Measurements from ENCODE around the gene GRID2. TPM values are rescaled to one million over a fixed set of nuclear protein-coding genes. Genes with fewer than 3 reads are reported as not detected.

The GRID2 gene
- polyA plus RNA-seq, 1 of the 3 experiments (the other 2 are of a cell fraction), result not detected

GRCh38 chr4:92970996-92971395, 667.2 kb downstream of the GRID2 start:
- ChIA-PET POLR2A (no interaction called here), CTCF (interaction anchor here (1.2 kb wide), 1 partner anchor 13 kb away, joined by 3 read pairs; no protein-coding TSS in a partner anchor)
- Histone ChIP-seq H3K4me2 (no peak overlapping the region), H3K4me3 (ENCODE audit: low read depth in 2 of 2, low read length in 1 of 2) (no peak overlapping the region), H3K27ac (ENCODE audit: low read depth in 2 of 2, low read length in 1 of 2) (no peak overlapping the region), H4K20me1 (ENCODE audit: insufficient read depth) (no peaks in the 10 kb centered on the region), H3K9me2 (no peaks in the 10 kb centered on the region), H3F3A (replicated peaks; ENCODE audit: insufficient read depth) (peaks cover 7% of the 10 kb centered on the region), H3K36me3 (replicated peaks in 1 of 2; ENCODE audit: control insufficient read depth in 1 of 2, insufficient read depth in 2 of 2, low read length in 1 of 2) (no peaks in the 10 kb centered on the region), H3K9me3 (no peaks in the 10 kb centered on the region), H3K4me1 (ENCODE audit: control insufficient read depth in 1 of 2, insufficient read depth in 2 of 2, low read depth in 1 of 2, low read length in 1 of 2) (peaks cover 0 to 5% of the 10 kb centered on the region in 2 experiments; a peak in 1 of 4 replicates), H2AFZ (ENCODE audit: low read depth) (no peak overlapping the region), H3K9ac (no peak overlapping the region), H3K27me3 (ENCODE audit: insufficient read depth) (no peaks in the 10 kb centered on the region), H3K79me2 (ENCODE audit: insufficient read depth) (no peaks in the 10 kb centered on the region)
- DNase-seq, result no peak
- 65% methylated on average over 1 of the region's 1 CpG for WGBS (ENCODE audit: low lambda C conversion rate)
- no peak for TF ChIP-seq GATA2 (CRISPR knock-in tag; IDR thresholded peaks at IDR 0.05)
- no peak for TF ChIP-seq RCOR1 (IDR thresholded peaks at IDR 0.05; ENCODE audit: low read length)
- no peak for TF ChIP-seq RFX5 (IDR thresholded peaks at IDR 0.05; ENCODE audit: low read length)
- no peak for TF ChIP-seq POLR2AphosphoS5 (IDR thresholded peaks at IDR 0.05; ENCODE audit: low read depth, low read length)
- TF ChIP-seq, protein P1, sequence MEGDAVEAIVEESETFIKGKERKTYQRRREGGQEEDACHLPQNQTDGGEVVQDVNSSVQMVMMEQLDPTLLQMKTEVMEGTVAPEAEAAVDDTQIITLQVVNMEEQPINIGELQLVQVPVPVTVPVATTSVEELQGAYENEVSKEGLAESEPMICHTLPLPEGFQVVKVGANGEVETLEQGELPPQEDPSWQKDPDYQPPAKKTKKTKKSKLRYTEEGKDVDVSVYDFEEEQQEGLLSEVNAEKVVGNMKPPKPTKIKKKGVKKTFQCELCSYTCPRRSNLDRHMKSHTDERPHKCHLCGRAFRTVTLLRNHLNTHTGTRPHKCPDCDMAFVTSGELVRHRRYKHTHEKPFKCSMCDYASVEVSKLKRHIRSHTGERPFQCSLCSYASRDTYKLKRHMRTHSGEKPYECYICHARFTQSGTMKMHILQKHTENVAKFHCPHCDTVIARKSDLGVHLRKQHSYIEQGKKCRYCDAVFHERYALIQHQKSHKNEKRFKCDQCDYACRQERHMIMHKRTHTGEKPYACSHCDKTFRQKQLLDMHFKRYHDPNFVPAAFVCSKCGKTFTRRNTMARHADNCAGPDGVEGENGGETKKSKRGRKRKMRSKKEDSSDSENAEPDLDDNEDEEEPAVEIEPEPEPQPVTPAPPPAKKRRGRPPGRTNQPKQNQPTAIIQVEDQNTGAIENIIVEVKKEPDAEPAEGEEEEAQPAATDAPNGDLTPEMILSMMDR (IDR thresholded peaks at IDR 0.05), result no peak
- TF ChIP-seq JUND (IDR thresholded peaks at IDR 0.05), result no peak
- TF ChIP-seq, protein P2, sequence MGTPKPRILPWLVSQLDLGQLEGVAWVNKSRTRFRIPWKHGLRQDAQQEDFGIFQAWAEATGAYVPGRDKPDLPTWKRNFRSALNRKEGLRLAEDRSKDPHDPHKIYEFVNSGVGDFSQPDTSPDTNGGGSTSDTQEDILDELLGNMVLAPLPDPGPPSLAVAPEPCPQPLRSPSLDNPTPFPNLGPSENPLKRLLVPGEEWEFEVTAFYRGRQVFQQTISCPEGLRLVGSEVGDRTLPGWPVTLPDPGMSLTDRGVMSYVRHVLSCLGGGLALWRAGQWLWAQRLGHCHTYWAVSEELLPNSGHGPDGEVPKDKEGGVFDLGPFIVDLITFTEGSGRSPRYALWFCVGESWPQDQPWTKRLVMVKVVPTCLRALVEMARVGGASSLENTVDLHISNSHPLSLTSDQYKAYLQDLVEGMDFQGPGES (IDR thresholded peaks at IDR 0.05; ENCODE audit: low read depth, low read length), result no peak
- no peak for TF ChIP-seq TCF12 (IDR thresholded peaks at IDR 0.05)

DNA sequence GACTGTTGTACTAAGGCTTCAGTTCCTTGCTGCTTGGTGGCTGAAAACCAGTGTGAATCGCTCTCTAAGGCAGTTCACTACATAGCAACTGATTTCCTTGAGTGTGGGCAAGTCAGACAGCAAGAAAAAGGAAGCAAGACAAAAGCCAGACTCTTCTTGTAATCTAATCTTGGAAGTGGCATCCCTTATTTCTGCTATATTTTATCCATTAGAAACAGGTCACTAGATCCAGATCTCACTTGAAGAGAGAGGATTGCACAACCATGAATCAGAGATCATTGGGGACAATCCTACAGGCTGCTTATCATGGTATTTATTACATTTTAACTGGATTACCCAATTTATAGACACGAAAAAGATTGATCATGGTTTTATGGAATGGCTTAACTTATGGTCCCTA, 684.5 kb downstream of the GRID2 start:
- Histone ChIP-seq H3K79me2 (ENCODE audit: insufficient read depth) (no peaks in the 10 kb centered on the region), H3K4me2 (no peak overlapping the region), H3K9ac (no peak overlapping the region), H3K27me3 (ENCODE audit: insufficient read depth) (no peaks in the 10 kb centered on the region), H3K9me2 (no peaks in the 10 kb centered on the region), H2AFZ (ENCODE audit: low read depth) (no peak overlapping the region), H4K20me1 (ENCODE audit: insufficient read depth) (no peaks in the 10 kb centered on the region), H3K27ac (ENCODE audit: low read depth in 2 of 2, low read length in 1 of 2) (no peak overlapping the region), H3K36me3 (replicated peaks in 1 of 2; ENCODE audit: control insufficient read depth in 1 of 2, insufficient read depth in 2 of 2, low read length in 1 of 2) (no peaks in the 10 kb centered on the region), H3K4me3 (ENCODE audit: low read depth in 2 of 2, low read length in 1 of 2) (no peak overlapping the region), H3K9me3 (no peaks in the 10 kb centered on the region; the same call in 1 of the 2 replicates), H3K4me1 (ENCODE audit: control insufficient read depth in 1 of 2, insufficient read depth in 2 of 2, low read depth in 1 of 2, low read length in 1 of 2) (peaks cover 0 to 2% of the 10 kb centered on the region in 2 experiments; a peak in 1 of 4 replicates), H3F3A (replicated peaks; ENCODE audit: insufficient read depth) (no peaks in the 10 kb centered on the region)
- peak; percentile 32; the same call in 1 of the 2 replicates for TF ChIP-seq GATA2 (CRISPR knock-in tag; IDR thresholded peaks at IDR 0.05)
- TF ChIP-seq MEF2A (IDR thresholded peaks at IDR 0.05; ENCODE audit: borderline replicate concordance, low read depth), result no peak
- no peak for TF ChIP-seq FOXJ3 (CRISPR knock-in tag; IDR thresholded peaks at IDR 0.05)
- POLR2A ChIA-PET, result no interaction called here
- DNase-seq, result peak; percentile 2
- WGBS (ENCODE audit: low lambda C conversion rate), result 28% methylated on average over 2 of the region's 2 CpGs
- CTCF ChIA-PET, result no interaction called here

Data from SK-N-SH (cell line).